ENCODE results near the gene DNHD1. TPM values are rescaled to one million over a fixed set of nuclear protein-coding genes. Genes with fewer than 3 reads are reported as not detected.
"Not testable (repeated sequence)": the region's sequence is repeated elsewhere in the genome, so short reads cannot be mapped to it uniquely, and the experiment has no call there.

The DNHD1 gene
- total and polyA plus RNA-seq, 8 donors, result 1.8 to 45.1 (median 11.4) TPM

DNA sequence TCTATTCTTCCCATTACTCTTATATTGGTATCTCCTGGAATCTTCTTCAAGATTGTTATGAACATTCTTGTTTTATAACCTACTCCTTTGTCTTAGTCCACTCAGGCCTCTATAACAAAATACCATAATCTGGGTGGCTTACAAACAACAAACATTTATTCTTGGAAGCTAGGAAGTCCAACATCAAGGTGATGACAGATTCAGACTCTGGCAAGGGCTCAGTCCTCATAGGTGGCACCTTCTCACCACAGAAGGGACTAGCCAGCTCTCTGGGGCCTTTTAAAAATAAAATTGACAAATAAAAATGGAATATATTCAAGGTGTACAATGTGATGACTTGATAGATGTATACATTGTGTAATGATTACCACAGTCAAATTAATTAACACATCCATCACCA, 19.8 kb downstream of the DNHD1 start:
- TF ChIP-seq EP300 (IDR thresholded peaks at IDR 0.05), result no peak
- TF ChIP-seq POLR2A (IDR thresholded peaks at IDR 0.05), result no peak
- no peak for TF ChIP-seq POLR2AphosphoS5 (IDR thresholded peaks at IDR 0.05)
- Histone ChIP-seq H3K36me3 (peaks cover 4 to 60% (median 42%) of the 10 kb centered on the region in 4 donors), H3K4me3 (no peak overlapping the region), H3K27me3 (no peaks in the 10 kb centered on the region), H3K4me1 (no peaks in the 10 kb centered on the region), H3K9me3 (no peaks in the 10 kb centered on the region), H3K27ac (no peak overlapping the region)
- no peak for DNase-seq
- intact Hi-C loops (cut with DNase I; ENCODE audit: low total_unique reads), result no loop called here

DNA sequence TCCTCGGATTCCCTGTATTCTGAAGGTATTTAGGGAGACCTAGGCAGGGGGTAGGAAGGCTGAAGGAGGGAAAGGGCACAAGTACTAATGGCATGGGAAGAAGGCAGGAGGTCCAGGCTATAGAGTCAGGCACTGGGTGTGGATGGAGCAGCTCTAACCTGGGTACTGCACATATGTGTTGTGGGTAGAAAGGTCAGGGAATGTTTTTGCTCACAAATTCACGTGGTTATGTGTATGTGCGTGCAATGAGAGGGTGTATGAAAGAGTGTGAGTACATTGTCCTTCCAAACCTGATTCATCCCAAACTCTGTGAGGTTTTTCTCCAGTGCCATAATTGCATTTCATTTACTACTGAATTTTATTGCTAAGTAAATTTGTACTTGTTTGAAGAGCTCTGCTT, 23.2 kb downstream of the DNHD1 start:
- Histone ChIP-seq H3K27ac (no peak overlapping the region), H3K4me1 (no peaks in the 10 kb centered on the region), H3K4me3 (no peak overlapping the region), H3K36me3 (peaks cover 4 to 36% (median 19%) of the 10 kb centered on the region in 4 donors), H3K27me3 (no peaks in the 10 kb centered on the region), H3K9me3 (no peaks in the 10 kb centered on the region)
- intact Hi-C loops (cut with DNase I; ENCODE audit: low total_unique reads), result no loop called here
- DNase-seq, result no peak
- 82 to 89% (median 86%) methylated on average over 3 of the region's 3 CpGs for WGBS, 5 donors
- TF ChIP-seq POLR2A (IDR thresholded peaks at IDR 0.05), result no peak
- TF ChIP-seq EP300 (IDR thresholded peaks at IDR 0.05), result no peak
- TF ChIP-seq, protein P1, sequence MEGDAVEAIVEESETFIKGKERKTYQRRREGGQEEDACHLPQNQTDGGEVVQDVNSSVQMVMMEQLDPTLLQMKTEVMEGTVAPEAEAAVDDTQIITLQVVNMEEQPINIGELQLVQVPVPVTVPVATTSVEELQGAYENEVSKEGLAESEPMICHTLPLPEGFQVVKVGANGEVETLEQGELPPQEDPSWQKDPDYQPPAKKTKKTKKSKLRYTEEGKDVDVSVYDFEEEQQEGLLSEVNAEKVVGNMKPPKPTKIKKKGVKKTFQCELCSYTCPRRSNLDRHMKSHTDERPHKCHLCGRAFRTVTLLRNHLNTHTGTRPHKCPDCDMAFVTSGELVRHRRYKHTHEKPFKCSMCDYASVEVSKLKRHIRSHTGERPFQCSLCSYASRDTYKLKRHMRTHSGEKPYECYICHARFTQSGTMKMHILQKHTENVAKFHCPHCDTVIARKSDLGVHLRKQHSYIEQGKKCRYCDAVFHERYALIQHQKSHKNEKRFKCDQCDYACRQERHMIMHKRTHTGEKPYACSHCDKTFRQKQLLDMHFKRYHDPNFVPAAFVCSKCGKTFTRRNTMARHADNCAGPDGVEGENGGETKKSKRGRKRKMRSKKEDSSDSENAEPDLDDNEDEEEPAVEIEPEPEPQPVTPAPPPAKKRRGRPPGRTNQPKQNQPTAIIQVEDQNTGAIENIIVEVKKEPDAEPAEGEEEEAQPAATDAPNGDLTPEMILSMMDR (IDR thresholded peaks at IDR 0.05), result no peak
- no peak for TF ChIP-seq POLR2AphosphoS5 (IDR thresholded peaks at IDR 0.05)

DNA sequence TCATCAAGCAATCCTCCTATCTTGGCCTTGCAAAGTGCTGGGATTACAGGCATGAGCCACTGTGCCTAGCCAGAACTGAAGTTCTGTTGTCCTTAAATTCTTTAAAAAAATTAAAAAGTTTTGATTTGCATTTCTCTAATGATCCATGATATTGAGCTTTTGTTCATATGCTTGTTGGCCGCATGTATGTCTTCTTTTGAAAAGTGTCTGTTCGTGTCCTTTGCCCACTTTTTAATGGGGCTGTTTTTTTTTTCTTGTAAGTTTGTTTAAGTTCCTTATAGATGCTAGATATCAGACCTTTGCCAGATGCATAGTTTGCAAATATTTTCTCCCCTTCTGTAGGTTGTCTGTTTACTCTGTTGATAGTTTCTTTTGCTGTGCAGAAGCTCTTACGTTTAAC, 24.9 kb downstream of the DNHD1 start:
- H3K27ac ChIP-seq; intact Hi-C loops (cut with DNase I; ENCODE audit: low total_unique reads); DNase-seq; H3K4me1 ChIP-seq; H3K27me3 ChIP-seq; H3K9me3 ChIP-seq; H3K4me3 ChIP-seq: not testable (repeated sequence)
- peaks cover 4 to 28% (median 18%) of the 10 kb centered on the region in 4 donors for H3K36me3 ChIP-seq
- 87 to 94% (median 89%) methylated on average over 3 of the region's 3 CpGs for WGBS, 5 donors

DNA sequence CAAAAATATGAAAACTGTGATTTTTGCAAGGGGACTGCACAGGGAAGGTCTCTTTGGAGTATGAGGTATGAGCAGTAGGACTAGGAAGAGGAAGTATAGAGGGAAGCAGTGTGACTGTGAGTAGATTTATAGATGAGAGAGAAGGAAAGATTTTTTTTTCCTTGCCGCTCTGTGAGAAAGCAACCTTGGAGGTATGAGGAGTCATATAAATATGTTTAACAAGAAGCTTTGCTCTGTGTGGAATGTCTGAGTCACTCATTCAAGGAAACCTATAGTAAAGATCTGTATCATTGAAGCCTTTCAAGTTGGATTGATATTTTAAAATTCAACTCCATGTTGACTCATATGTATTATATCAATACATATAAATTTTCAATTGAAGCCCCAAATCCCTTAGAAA, 26.2 kb downstream of the DNHD1 start:
- Histone ChIP-seq H3K4me3 (no peak overlapping the region), H3K36me3 (peaks cover 4 to 24% (median 18%) of the 10 kb centered on the region in 4 donors), H3K9me3 (no peaks in the 10 kb centered on the region), H3K27ac (no peak overlapping the region), H3K27me3 (no peaks in the 10 kb centered on the region), H3K4me1 (no peaks in the 10 kb centered on the region)
- DNase-seq, result no peak
- 0 to 97% (median 67%) methylated on average over 1 of the region's 1 CpG for WGBS, 5 donors
- intact Hi-C loops (cut with DNase I; ENCODE audit: low total_unique reads), result no loop called here
- TF ChIP-seq POLR2A (IDR thresholded peaks at IDR 0.05) (no peak), POLR2AphosphoS5 (IDR thresholded peaks at IDR 0.05) (no peak), EP300 (IDR thresholded peaks at IDR 0.05) (no peak)
- TF ChIP-seq, protein P1 (IDR thresholded peaks at IDR 0.05), result no peak

DNA sequence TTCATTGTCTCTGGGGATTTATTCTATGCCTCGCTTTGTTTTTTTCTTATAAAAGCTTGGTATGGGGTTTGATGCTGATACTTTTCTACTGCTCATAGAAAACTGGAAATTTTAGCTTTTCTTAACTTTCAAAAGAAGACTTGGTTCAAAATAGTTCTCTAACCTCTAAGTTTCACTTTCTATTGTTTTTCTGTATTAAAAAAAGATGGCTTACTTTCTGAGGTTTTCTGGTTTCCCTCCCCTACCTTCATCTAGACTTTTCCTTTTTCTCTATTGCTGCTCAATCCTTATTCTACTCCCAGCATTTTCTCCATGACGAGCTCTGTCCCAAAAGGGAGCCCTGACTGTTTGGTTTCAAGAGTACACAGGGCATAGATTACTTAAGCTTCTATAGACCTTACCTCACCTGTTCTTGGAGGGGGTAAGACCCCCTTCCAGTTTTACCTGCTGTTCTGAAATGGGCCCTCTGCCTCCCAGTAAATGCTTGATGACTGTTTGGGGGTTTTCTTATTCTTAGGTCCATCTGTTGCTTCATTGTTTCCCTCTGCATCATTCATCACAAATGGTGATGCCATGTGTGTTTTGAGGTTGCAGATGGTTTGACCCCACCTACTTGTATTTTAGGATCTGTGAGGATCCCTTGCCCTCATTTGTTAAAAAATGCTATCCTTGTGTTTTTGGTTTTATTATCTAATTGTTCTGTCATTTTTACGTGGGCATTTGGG, 29.5 kb downstream of the DNHD1 start:
- WGBS, 5 donors, result 79 to 91% (median 86%) methylated on average over 3 of the region's 3 CpGs
- TF ChIP-seq EP300 (IDR thresholded peaks at IDR 0.05), result no peak
- no peak for TF ChIP-seq POLR2A (IDR thresholded peaks at IDR 0.05)
- TF ChIP-seq POLR2AphosphoS5 (IDR thresholded peaks at IDR 0.05), result no peak
- TF ChIP-seq, protein P1 (IDR thresholded peaks at IDR 0.05), result no peak
- no peak overlapping the region for H3K4me3 ChIP-seq
- H3K36me3 ChIP-seq, result peaks cover 0 to 25% (median 19%) of the 10 kb centered on the region in 4 donors
- H3K27me3 ChIP-seq, result no peaks in the 10 kb centered on the region
- H3K4me1 ChIP-seq, result no peaks in the 10 kb centered on the region
- no peak overlapping the region for H3K27ac ChIP-seq
- intact Hi-C loops (cut with DNase I; ENCODE audit: low total_unique reads), result no loop called here
- no peak for DNase-seq
- no peaks in the 10 kb centered on the region for H3K9me3 ChIP-seq

All from stomach (tissue), 9 donors.